Muscle of leg (tissue), 11 donors: ENCODE measurements around the gene GMDS. TPM values are rescaled to one million over a fixed set of nuclear protein-coding genes. Genes with fewer than 3 reads are reported as not detected.

ENCODE experiments used
- DNase-seq: peaks from one replicate; pipeline ENCODE4 v3.0.0; 2013
- H3K27ac ChIP-seq: one replicate; pipeline ENCODE4 v1.5.1; 2013; ENCODE audit warnings: mild to moderate bottlenecking, low read length, control low read depth
- H3K27me3 ChIP-seq: one replicate; pipeline ENCODE4 v1.6.1; 2013; ENCODE audit warnings: low read length; ENCODE audit not compliant: control insufficient read depth, insufficient read depth
- H3K36me3 ChIP-seq: one replicate; pipeline ENCODE4 v1.6.1; 2013; ENCODE audit warnings: low read length; ENCODE audit not compliant: control insufficient read depth, insufficient read depth
- H3K4me1 ChIP-seq: one replicate; pipeline ENCODE4 v1.6.1; 2013; ENCODE audit warnings: low read length; ENCODE audit not compliant: control insufficient read depth, insufficient read depth
- H3K4me3 ChIP-seq: one replicate; pipeline ENCODE4 v1.5.1; 2013; ENCODE audit warnings: low read length, control low read depth
- H3K9me3 ChIP-seq: replicated peaks from 2 replicates; pipeline ENCODE4 v1.6.1; 2013; ENCODE audit warnings: low read depth, low read length; ENCODE audit not compliant: control insufficient read depth
- WGBS: methylation state at CpG from one replicate; pipeline ENCODE4 v1.1.5; 2013; ENCODE audit warnings: missing lambda C conversion rate; ENCODE audit not compliant: insufficient coverage; 5-methylcytosine and 5-hydroxymethylcytosine counted together
- polyA plus RNA-seq, 8 donors: library from polyadenylated mRNA; unstranded; fragments of 120-200 nt; gene quantifications; one replicate each; pipeline versions ENCODE4 v1.2.1 to v1.2.3, GENCODE V29; 2013; ENCODE audit warnings: inconsistent platforms in 1 of 8, low replicate concordance in 1 of 8; ENCODE audit not compliant: insufficient read length in 8 of 8, insufficient read depth in 1 of 8
- total RNA-seq: library from RNA; stranded (reverse); fragments of 120-200 nt; gene quantifications from one replicate; pipeline ENCODE4 v1.2.4, GENCODE V29; 2013

The GMDS gene
- total and polyA plus RNA-seq, 9 donors: 3.9 to 17.0 (median 11.9) TPM

DNA sequence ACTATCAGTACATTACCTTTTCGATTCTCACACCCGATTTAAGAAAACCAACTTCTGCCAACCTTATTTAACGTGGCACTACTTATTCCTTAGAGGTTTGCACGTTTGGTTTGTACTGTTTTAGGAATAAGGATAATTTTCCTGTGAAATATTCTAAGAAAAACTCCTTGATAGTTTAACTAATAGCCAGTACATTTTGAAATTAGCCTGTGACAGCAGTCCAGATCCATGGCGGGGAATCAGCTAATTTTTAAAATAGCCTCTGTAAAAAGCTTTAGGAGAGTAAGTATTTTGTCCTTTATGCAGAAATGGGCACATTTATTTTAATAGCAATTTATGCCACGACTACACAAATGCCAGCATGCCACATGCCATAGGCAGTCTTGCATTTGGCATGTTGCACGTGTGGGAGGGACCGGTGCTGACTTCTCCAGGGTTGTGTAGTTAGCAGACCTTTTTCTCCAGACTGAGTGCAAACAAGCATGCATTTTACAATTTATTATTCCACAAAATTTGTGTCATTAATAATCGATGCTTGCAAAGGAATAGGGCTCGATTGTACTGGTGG lies 629.5 kb downstream of the GMDS start:
- peaks cover 35% of the 10 kb centered on the region for H3K4me1 ChIP-seq
- H3K9me3 ChIP-seq: no peaks in the 10 kb centered on the region
- no peak overlapping the region for H3K4me3 ChIP-seq
- H3K27me3 ChIP-seq: peaks cover 89% of the 10 kb centered on the region
- no peaks in the 10 kb centered on the region for H3K36me3 ChIP-seq
- WGBS: 80% methylated on average over 3 of the region's 10 CpGs
- DNase-seq: no peak
- H3K27ac ChIP-seq: no peak overlapping the region

DNA sequence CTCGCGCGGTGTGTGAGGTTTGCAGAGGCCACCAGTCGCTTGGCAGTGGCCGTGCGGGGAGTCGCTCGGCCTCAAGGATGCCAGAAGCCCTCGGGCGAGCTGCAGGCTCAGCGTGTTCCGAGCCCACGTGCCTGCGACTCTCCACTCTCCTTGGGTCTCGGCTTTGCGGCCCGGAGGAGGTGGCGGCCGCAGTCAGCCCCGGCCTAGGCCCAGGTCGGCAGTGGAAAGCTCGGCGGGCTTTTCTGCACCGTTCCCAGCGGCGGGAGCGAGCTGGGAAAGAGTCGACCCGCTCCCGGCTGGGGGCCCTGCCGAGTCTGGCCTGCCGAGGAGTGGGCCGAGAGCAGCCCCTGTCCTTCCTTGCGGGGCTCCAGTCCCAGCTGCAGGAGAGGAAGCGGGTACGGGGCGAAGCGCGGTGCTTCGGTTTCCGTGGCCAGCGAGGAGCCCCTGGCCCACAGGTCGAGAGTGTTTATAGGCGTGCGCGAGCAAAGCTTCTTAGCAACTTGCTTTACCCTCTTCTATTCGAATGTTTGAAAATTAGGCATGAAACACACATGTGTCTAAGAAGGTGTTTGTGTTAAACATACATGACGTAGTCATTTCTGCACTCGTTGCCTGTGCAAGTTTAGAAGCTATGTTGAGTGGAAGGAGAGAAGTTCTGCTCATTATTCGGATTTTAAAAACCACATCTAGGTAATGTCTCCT lies 630.1 kb downstream of the GMDS start:
- DNase-seq: no peak
- WGBS: 39% methylated on average over 37 of the region's 50 CpGs
- H3K27ac ChIP-seq: no peak overlapping the region
- no peaks in the 10 kb centered on the region for H3K36me3 ChIP-seq
- peaks cover 36% of the 10 kb centered on the region for H3K4me1 ChIP-seq
- peaks cover 88% of the 10 kb centered on the region for H3K27me3 ChIP-seq
- no peak overlapping the region for H3K4me3 ChIP-seq
- H3K9me3 ChIP-seq: no peaks in the 10 kb centered on the region

DNA sequence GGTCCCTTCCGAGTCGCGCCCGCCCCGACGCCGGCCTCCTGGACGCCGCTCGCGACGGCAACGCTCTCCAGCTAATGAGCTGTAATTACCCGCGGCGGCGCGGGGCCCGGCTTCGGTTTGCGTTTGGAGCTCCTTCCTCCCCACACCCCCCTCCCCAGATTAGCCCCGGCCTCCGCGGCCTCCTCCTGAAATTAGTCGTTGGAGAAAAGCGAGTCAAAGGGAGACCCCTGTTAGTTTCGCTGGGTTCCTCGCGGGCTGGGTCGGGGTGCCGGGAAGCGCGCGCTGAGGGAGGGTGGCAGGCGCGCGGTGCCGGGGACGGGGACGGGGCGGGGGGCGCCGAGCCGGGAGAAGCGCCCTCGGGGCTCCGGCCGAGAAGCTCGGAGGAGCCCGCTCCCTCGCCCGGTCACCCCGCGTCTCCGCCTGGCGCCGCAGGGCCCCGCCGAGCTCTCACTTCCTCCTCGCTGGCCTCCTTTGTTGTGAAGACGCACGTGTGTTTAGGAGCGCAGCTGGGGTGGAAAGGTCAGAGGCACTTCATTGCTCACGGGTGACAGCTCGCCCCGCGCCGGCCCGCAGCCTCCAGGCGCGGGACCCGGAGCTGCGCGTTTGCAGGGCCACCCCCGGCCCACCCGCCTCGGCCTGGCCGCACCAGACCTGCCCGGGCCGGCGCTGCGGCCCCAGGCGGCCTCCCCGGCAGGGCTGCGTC lies 630.8 kb downstream of the GMDS start:
- WGBS: 8% methylated on average over 77 of the region's 85 CpGs
- Histone ChIP-seq H3K27me3 (peaks cover 81% of the 10 kb centered on the region), H3K9me3 (no peaks in the 10 kb centered on the region), H3K4me1 (peaks cover 30% of the 10 kb centered on the region), H3K4me3 (peak overlapping the region; percentile 29), H3K36me3 (no peaks in the 10 kb centered on the region), H3K27ac (no peak overlapping the region)
- DNase-seq: peak; percentile 43

DNA sequence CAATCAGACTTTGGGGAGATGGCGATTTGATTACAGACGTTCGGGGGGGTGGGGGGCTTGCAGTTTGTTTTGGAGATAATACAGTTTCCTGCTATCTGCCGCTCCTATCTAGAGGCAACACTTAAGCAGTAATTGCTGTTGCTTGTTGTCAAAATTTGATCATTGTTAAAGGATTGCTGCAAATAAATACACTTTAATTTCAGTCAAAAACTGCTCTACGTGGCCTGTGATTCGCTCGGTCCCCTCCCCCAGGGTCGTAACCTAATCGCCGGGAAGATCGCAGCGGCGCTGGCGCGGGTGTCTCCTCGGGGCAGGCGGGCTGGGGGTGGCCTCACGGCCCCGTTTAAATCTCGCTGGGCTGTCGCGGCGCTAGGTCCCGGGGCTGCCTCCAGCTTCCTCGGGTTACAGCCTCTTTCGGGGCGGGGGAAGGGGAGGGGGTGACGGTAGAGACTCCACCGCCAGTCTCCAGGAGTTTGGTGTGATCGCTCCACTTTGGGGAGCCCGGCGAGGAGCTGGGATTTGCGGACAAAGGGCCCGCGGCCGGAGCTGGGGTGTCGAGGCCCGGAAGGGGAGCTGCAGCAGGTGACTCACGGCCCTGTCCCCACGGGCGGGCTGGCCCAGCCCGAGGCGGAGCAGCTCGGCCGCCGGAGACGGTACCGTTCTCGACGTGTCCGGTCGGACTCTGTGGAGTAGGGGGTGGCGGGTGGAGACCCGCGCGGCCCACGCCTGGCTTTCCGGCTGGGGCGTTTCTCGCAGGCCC lies 631.5 kb downstream of the GMDS start:
- DNase-seq: peak; percentile 45
- no peaks in the 10 kb centered on the region for H3K9me3 ChIP-seq
- H3K27me3 ChIP-seq: peaks cover 79% of the 10 kb centered on the region
- H3K27ac ChIP-seq: no peak overlapping the region
- H3K4me1 ChIP-seq: peaks cover 30% of the 10 kb centered on the region
- H3K36me3 ChIP-seq: no peaks in the 10 kb centered on the region
- 5% methylated on average over 56 of the region's 60 CpGs for WGBS
- peak overlapping the region; percentile 29 for H3K4me3 ChIP-seq

DNA sequence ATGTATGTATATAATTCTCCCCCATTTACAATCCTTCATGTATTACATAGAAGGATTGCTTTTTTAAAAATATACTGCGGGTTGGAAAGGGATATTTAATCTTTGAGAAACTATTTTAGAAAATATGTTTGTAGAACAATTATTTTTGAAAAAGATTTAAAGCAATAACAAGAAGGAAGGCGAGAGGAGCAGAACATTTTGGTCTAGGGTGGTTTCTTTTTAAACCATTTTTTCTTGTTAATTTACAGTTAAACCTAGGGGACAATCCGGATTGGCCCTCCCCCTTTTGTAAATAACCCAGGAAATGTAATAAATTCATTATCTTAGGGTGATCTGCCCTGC lies 632.1 kb downstream of the GMDS start:
- no peaks in the 10 kb centered on the region for H3K36me3 ChIP-seq
- H3K9me3 ChIP-seq: no peaks in the 10 kb centered on the region
- peaks cover 34% of the 10 kb centered on the region for H3K4me1 ChIP-seq
- no peak overlapping the region for H3K27ac ChIP-seq
- H3K27me3 ChIP-seq: peaks cover 79% of the 10 kb centered on the region
- peak overlapping the region; percentile 29 for H3K4me3 ChIP-seq
- no CpG with 5 or more reads among the region's 3 CpGs for WGBS
- DNase-seq: no peak

DNA sequence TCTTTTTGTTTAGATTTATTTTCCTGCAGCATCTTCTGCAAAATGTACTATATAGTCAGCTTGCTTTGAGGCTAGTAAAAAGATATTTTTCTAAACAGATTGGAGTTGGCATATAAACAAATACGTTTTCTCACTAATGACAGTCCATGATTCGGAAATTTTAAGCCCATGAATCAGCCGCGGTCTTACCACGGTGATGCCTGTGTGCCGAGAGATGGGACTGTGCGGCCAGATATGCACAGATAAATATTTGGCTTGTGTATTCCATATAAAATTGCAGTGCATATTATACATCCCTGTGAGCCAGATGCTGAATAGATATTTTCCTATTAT lies 632.5 kb downstream of the GMDS start:
- no peaks in the 10 kb centered on the region for H3K9me3 ChIP-seq
- peaks cover 34% of the 10 kb centered on the region for H3K4me1 ChIP-seq
- DNase-seq: no peak
- H3K27ac ChIP-seq: no peak overlapping the region
- H3K36me3 ChIP-seq: no peaks in the 10 kb centered on the region
- WGBS: no CpG with 5 or more reads among the region's 7 CpGs
- H3K4me3 ChIP-seq: no peak overlapping the region
- H3K27me3 ChIP-seq: peaks cover 79% of the 10 kb centered on the region

DNA sequence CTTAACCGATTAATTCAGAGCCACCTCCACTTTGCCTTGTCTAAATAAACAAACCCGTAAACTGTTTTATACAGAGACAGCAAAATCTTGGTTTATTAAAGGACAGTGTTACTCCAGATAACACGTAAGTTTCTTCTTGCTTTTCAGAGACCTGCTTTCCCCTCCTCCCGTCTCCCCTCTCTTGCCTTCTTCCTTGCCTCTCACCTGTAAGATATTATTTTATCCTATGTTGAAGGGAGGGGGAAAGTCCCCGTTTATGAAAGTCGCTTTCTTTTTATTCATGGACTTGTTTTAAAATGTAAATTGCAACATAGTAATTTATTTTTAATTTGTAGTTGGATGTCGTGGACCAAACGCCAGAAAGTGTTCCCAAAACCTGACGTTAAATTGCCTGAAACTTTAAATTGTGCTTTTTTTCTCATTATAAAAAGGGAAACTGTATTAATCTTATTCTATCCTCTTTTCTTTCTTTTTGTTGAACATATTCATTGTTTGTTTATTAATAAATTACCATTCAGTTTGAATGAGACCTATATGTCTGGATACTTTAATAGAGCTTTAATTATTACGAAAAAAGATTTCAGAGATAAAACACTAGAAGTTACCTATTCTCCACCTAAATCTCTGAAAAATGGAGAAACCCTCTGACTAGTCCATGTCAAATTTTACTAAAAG lies 633.0 kb downstream of the GMDS start:
- peaks cover 79% of the 10 kb centered on the region for H3K27me3 ChIP-seq
- peaks cover 37% of the 10 kb centered on the region for H3K4me1 ChIP-seq
- WGBS: no CpG with 5 or more reads among the region's 10 CpGs
- H3K4me3 ChIP-seq: peak overlapping the region; percentile 34
- H3K36me3 ChIP-seq: no peaks in the 10 kb centered on the region
- H3K9me3 ChIP-seq: no peaks in the 10 kb centered on the region
- no peak overlapping the region for H3K27ac ChIP-seq
- no peak for DNase-seq

DNA sequence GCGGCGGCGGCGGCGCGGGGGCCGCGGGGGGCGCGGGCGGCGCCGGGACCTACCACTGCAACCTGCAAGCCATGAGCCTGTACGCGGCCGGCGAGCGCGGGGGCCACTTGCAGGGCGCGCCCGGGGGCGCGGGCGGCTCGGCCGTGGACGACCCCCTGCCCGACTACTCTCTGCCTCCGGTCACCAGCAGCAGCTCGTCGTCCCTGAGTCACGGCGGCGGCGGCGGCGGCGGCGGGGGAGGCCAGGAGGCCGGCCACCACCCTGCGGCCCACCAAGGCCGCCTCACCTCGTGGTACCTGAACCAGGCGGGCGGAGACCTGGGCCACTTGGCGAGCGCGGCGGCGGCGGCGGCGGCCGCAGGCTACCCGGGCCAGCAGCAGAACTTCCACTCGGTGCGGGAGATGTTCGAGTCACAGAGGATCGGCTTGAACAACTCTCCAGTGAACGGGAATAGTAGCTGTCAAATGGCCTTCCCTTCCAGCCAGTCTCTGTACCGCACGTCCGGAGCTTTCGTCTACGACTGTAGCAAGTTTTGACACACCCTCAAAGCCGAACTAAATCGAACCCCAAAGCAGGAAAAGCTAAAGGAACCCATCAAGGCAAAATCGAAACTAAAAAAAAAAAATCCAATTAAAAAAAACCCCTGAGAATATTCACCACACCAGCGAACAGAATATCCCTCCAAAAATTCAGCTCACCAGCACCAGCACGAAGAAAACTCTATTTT lies 633.7 kb downstream of the GMDS start:
- Histone ChIP-seq H3K36me3 (no peaks in the 10 kb centered on the region), H3K9me3 (no peaks in the 10 kb centered on the region), H3K27me3 (peaks cover 79% of the 10 kb centered on the region), H3K4me1 (peaks cover 38% of the 10 kb centered on the region), H3K4me3 (peak overlapping the region; percentile 34), H3K27ac (no peak overlapping the region)
- peak; percentile 40 for DNase-seq
- WGBS: 5% methylated on average over 69 of the region's 71 CpGs

DNA sequence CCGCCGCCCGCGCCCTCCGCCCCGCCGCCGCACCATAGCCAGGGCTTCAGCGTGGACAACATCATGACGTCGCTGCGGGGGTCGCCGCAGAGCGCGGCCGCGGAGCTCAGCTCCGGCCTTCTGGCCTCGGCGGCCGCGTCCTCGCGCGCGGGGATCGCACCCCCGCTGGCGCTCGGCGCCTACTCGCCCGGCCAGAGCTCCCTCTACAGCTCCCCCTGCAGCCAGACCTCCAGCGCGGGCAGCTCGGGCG lies 634.2 kb downstream of the GMDS start:
- Histone ChIP-seq H3K4me1 (peaks cover 38% of the 10 kb centered on the region), H3K27me3 (peaks cover 79% of the 10 kb centered on the region), H3K27ac (no peak overlapping the region), H3K36me3 (no peaks in the 10 kb centered on the region), H3K4me3 (no peak overlapping the region), H3K9me3 (no peaks in the 10 kb centered on the region)
- no peak for DNase-seq
- WGBS: under 1% methylated on average over 32 of the region's 38 CpGs
